Measurements from ENCODE around the gene C5orf58. TPM values are rescaled to one million over a fixed set of nuclear protein-coding genes. Genes with fewer than 3 reads are reported as not detected.
"Not testable (repeated sequence)": the region's sequence is repeated elsewhere in the genome, so short reads cannot be mapped to it uniquely, and the experiment has no call there.

C5orf58 gene
- total RNA-seq, 4 donors from 2014 or later, result 0.79 TPM; not detected in 3

DNA sequence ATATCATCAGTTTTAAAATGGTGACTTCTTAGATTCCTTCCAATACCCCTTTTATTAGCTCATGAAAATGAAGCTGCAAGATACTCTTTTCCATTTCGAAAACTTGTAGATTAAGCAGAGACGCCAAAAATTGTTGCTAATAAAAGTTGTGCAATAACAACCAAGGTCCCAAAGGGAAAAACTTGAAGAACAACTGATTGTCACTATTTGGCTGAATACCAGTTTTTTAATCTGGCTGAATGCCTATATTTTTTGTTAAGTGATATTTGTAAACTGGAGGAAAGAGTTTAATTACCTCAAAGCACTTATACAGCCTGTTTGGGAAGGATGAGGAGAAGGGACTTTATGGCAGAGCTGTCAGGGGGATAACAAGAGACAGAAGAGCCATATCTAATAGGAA lies 14.6 kb downstream of the C5orf58 start:
- Histone ChIP-seq H3K4me1 (peaks cover 0 to 3% (median 0%) of the 10 kb centered on the region in 4 donors), H3K27ac (no peak overlapping the region), H3K4me3 (no peak overlapping the region), H3K9me3 (no peaks in the 10 kb centered on the region), H3K36me3 (peaks cover 0 to 4% (median 0%) of the 10 kb centered on the region in 4 donors), H3K27me3 (no peaks in the 10 kb centered on the region)
- TF ChIP-seq POLR2A (IDR thresholded peaks at IDR 0.05) (no peak), EP300 (IDR thresholded peaks at IDR 0.05; ENCODE audit: low read depth) (no peak)
- in situ Hi-C loops (cut with MboI; ENCODE audit: low pct_ligation_motif_present in 1 of 4, low pct_unique_long_range_greater_than_20kb in 1 of 4, low sequenced_read_pairs in 3 of 4), result loop anchor here in 1 of 4 donors (25.0 kb wide), 1 partner anchor 365 kb away; no protein-coding TSS in a partner anchor
- intact Hi-C loops (cut with DNase I; ENCODE audit: low total_unique reads), result no loop called here
- WGBS, 2 donors (ENCODE audit: low coverage in 1 of 2), result 79 to 85% methylated on average over 2 of the region's 2 CpGs
- DNase-seq, result no peak

DNA sequence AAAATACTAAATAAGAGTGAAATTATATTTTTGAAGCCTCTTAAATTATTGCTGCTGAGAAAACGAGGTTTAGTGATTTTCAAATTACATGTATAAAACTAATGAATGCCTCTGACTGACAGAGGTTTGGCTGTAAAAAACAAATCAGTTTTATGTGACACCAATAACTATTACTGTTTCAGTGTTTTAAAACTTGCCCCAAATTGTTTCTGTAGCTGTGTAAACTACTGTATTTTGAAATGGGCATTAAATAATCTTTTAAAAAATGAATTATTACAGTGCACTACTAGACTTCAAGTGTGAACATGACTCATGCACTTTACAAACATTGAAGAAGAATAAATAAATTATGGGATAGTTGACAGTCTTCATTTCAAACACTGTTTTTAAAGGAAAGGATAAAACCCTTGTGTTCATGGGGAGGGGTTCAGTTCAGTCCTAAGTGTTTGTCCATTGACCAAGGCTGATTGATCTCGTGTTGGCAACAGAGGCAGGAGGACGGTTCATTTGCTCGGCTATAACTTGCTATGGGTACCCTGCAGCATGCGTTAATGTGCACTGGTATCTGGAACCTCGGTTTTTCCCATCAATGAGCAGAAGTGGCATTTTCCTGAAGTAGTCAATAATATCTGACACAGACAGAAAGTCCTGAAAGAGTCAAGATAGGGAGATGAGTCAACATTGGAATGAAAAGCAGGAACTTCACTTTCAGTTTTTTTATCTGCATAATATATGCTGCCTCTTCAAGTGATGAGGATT lies 15.6 kb downstream of the C5orf58 start:
- intact Hi-C loops (cut with DNase I; ENCODE audit: low total_unique reads), result no loop called here
- peaks cover 0 to 4% (median 0%) of the 10 kb centered on the region in 4 donors for H3K36me3 ChIP-seq
- H3K4me1 ChIP-seq, result peaks cover 0 to 7% (median 0%) of the 10 kb centered on the region in 4 donors
- no peak overlapping the region for H3K4me3 ChIP-seq
- in situ Hi-C loops (cut with MboI; ENCODE audit: low pct_ligation_motif_present in 1 of 4, low pct_unique_long_range_greater_than_20kb in 1 of 4, low sequenced_read_pairs in 3 of 4), result loop anchor here in 1 of 4 donors (25.0 kb wide), 1 partner anchor 364 kb away; no protein-coding TSS in a partner anchor
- 52 to 68% methylated on average over 4 to 6 of the region's 6 CpGs for WGBS, 2 donors (ENCODE audit: low coverage in 1 of 2)
- H3K9me3 ChIP-seq, result no peaks in the 10 kb centered on the region
- DNase-seq, result no peak
- TF ChIP-seq, protein P1, sequence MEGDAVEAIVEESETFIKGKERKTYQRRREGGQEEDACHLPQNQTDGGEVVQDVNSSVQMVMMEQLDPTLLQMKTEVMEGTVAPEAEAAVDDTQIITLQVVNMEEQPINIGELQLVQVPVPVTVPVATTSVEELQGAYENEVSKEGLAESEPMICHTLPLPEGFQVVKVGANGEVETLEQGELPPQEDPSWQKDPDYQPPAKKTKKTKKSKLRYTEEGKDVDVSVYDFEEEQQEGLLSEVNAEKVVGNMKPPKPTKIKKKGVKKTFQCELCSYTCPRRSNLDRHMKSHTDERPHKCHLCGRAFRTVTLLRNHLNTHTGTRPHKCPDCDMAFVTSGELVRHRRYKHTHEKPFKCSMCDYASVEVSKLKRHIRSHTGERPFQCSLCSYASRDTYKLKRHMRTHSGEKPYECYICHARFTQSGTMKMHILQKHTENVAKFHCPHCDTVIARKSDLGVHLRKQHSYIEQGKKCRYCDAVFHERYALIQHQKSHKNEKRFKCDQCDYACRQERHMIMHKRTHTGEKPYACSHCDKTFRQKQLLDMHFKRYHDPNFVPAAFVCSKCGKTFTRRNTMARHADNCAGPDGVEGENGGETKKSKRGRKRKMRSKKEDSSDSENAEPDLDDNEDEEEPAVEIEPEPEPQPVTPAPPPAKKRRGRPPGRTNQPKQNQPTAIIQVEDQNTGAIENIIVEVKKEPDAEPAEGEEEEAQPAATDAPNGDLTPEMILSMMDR (IDR thresholded peaks at IDR 0.05), result no peak
- TF ChIP-seq POLR2AphosphoS5 (IDR thresholded peaks at IDR 0.05) (no peak), EP300 (IDR thresholded peaks at IDR 0.05; ENCODE audit: low read depth) (no peak), POLR2A (IDR thresholded peaks at IDR 0.05) (no peak)
- no peak overlapping the region for H3K27ac ChIP-seq
- no peaks in the 10 kb centered on the region for H3K27me3 ChIP-seq

DNA sequence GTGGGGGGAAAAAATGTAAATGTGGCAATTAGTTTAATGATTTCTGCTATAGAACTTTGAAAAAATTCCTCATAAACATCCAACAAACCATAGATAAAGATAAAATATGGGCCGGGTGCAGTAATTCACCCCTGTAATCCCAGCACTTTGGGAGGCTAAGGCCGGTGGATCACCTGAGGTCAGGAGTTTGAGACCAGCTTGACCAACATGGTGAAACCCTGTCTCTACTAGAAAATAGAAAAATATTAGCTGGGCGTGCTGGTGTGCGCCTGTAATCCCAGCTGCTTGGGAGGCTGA lies 16.1 kb downstream of the C5orf58 start:
- H3K27me3 ChIP-seq; H3K4me1 ChIP-seq; H3K27ac ChIP-seq; H3K4me3 ChIP-seq; DNase-seq; H3K36me3 ChIP-seq; intact Hi-C loops (cut with DNase I; ENCODE audit: low total_unique reads); H3K9me3 ChIP-seq: not testable (repeated sequence)
- in situ Hi-C loops (cut with MboI; ENCODE audit: low pct_ligation_motif_present in 1 of 4, low pct_unique_long_range_greater_than_20kb in 1 of 4, low sequenced_read_pairs in 3 of 4), result loop anchor here in 1 of 4 donors (25.0 kb wide), 1 partner anchor 363 kb away; no protein-coding TSS in a partner anchor
- 77% methylated on average over 4 of the region's 4 CpGs; no CpG with 5 or more reads in 1 of the 2 donors for WGBS, 2 donors (ENCODE audit: low coverage in 1 of 2)

DNA sequence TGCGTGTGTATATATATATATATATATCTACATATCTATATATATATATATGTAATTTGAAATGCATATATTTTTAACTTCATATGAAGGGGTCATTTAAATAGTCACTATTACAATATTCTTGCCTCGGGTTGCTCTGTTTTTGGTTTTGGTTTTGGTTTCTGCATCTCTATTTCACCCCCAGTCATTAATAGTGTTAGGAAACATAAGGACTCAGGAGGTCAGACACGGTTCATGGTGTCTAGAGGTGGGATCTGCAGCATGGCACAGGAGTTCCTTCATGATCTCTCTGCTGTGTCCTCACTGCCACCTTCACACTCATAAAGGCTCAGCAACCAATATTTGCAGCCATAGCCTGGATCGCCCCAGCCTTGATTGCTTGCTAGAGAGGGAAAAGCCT lies 16.6 kb downstream of the C5orf58 start:
- H3K36me3 ChIP-seq, result peaks cover 0 to 4% (median 0%) of the 10 kb centered on the region in 4 donors
- no peaks in the 10 kb centered on the region for H3K27me3 ChIP-seq
- in situ Hi-C loops (cut with MboI; ENCODE audit: low pct_ligation_motif_present in 1 of 4, low pct_unique_long_range_greater_than_20kb in 1 of 4, low sequenced_read_pairs in 3 of 4), result loop anchor here in 1 of 4 donors (25.0 kb wide), 1 partner anchor 363 kb away; no protein-coding TSS in a partner anchor
- intact Hi-C loops (cut with DNase I; ENCODE audit: low total_unique reads), result no loop called here
- no peaks in the 10 kb centered on the region for H3K9me3 ChIP-seq
- H3K4me3 ChIP-seq, result no peak overlapping the region
- whole genome bisulfite sequencing, 2 donors (ENCODE audit: low coverage in 1 of 2), result 63 to 65% methylated on average over 3 to 4 of the region's 4 CpGs
- peaks cover 0 to 7% (median 0%) of the 10 kb centered on the region in 4 donors for H3K4me1 ChIP-seq
- H3K27ac ChIP-seq, result no peak overlapping the region
- no peak for DNase-seq
- no peak for TF ChIP-seq POLR2AphosphoS5 (IDR thresholded peaks at IDR 0.05)

DNA sequence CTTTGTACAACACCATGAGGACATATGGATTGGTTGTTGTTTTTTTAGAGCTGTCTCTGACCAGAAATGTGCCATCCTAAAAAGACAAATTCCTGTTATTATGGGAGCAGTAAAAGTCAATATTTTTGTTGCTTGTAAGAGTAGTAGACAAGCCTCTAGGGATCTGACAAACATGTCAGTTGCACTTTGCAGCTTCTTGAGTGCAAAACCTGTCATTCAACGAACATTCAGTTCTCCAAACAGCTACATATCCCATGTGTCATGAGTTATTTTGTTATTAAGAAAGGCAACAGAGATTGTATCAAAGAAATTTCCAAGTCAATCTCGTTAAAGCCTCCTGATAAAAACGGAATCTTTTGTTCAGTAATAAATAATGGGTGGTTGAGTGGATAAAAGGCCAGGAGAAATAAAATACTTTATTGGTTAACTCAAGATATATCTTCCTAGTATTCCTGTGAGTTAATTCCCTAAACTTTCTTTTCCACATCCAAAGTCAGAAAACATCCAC lies 18.1 kb downstream of the C5orf58 start:
- no peak for TF ChIP-seq EP300 (IDR thresholded peaks at IDR 0.05; ENCODE audit: low read depth)
- TF ChIP-seq, protein P1 (IDR thresholded peaks at IDR 0.05), result no peak
- TF ChIP-seq POLR2AphosphoS5 (IDR thresholded peaks at IDR 0.05), result no peak
- TF ChIP-seq POLR2A (IDR thresholded peaks at IDR 0.05), result no peak
- 53 to 58% methylated on average over 3 of the region's 3 CpGs for WGBS, 2 donors (ENCODE audit: low coverage in 1 of 2)
- DNase-seq, result no peak
- H3K9me3 ChIP-seq, result no peaks in the 10 kb centered on the region
- intact Hi-C loops (cut with DNase I; ENCODE audit: low total_unique reads) (no loop called here), in situ Hi-C loops (cut with MboI; ENCODE audit: low pct_ligation_motif_present in 1 of 4, low pct_unique_long_range_greater_than_20kb in 1 of 4, low sequenced_read_pairs in 3 of 4) (loop anchor here in 2 of 4 donors (25.0 kb wide), 1 partner anchor 161 kb away; no protein-coding TSS in a partner anchor)
- peaks cover 0 to 7% (median 0%) of the 10 kb centered on the region in 4 donors for H3K4me1 ChIP-seq
- no peaks in the 10 kb centered on the region for H3K27me3 ChIP-seq
- no peak overlapping the region for H3K27ac ChIP-seq
- no peak overlapping the region for H3K4me3 ChIP-seq
- peaks cover 0 to 4% (median 0%) of the 10 kb centered on the region in 4 donors for H3K36me3 ChIP-seq

Measured in transverse colon (tissue), 4 donors.